GM10266 (cell line): ENCODE results near the gene GNG8.

Experiments used
- DNase-seq: peaks from one replicate; pipeline ENCODE4 v3.0.0; 2012; ENCODE audit errors: extremely low spot score
- CTCF ChIP-seq: IDR thresholded peaks from 2 replicates; pipeline ENCODE4 v1.5.1; 2012; ENCODE audit warnings: mild to moderate bottlenecking, low read depth; ENCODE audit not compliant: control insufficient read depth, insufficient read depth; ENCODE audit errors: missing control alignments

The GNG8 gene

GRCh38 chr19:46616631-46617322, 19.2 kb downstream of the GNG8 start:
- no peak for DNase-seq
- peak; percentile 68 for TF ChIP-seq CTCF

- no peak for DNase-seq
- no peak for TF ChIP-seq CTCF
Observed at GRCh38 chr19:46615966-46616365, 20.0 kb downstream of the GNG8 start.

DNA sequence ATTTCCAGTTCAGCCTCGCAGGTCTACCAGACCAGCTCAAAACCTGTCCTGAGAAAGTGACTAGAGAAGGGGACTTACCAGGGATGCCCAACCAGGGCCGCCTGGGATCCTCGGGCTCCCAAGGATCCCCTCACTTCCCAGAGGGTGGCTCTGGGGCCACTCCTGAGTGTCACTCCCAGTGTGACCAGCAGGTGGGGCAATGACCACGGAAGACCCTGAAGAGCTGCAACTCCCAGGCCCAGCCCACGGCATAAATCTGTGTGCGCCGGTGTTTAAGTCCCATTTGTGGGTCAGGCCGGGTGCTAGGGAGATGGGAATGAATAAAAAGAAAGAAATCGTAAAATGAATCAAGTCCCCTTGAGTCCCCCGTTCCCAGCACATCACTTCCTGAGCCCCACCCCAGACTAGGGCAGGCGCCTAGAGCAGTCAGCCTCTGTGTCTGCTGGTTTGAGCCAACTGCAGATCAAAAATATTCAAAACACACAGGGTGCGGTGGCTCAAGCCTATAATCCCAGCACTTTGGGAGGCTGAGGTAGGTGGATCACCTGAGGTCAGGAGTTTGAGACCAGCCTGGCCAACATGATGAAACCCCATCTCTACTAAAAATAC, 21.8 kb downstream of the GNG8 start:
- DNase-seq: peak; percentile 77
- TF ChIP-seq CTCF: peak; percentile 86

DNA sequence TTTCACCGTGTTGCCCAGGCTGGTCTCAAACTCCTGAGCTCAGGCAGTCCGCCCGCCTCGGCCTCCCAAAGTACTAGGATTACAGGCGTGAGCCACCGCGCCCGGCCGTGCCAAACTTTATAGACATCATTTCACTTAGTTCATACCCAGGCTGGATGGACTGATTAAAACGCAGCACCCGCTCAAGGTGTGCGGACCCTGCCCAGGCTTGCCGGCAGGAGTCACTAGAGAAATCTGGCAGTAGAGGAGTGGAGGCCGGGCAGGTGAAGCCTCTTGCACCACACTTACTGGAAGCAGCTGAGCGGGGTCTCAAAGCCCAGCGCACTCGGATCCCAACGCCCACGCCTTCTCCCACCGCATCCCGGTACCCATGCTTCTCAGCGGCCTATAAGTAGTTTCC, 22.5 kb downstream of the GNG8 start:
- DNase-seq: no peak

GRCh38 chr19:46611776-46612175, 24.2 kb downstream of the GNG8 start:
- no peak for DNase-seq
- TF ChIP-seq CTCF: no peak

More for the DNA sequence above, 22.5 kb downstream of the GNG8 start:
- no peak for TF ChIP-seq CTCF

GRCh38 chr19:46610851-46611770, 24.9 kb downstream of the GNG8 start:
- no peak for TF ChIP-seq CTCF
- no peak for DNase-seq

GRCh38 chr19:46610413-46610775, 25.6 kb downstream of the GNG8 start:
- TF ChIP-seq CTCF: no peak
- no peak for DNase-seq
